Astrocyte (in vitro differentiated cells and primary cell): ENCODE data around the gene SUFU. TPM values are rescaled to one million over a fixed set of nuclear protein-coding genes. Genes with fewer than 3 reads are reported as not detected.

Source experiments
- DNase-seq: peaks from one replicate; pipeline ENCODE4 v3.0.0-alpha.2; 2010; ENCODE audit warnings: low read depth
- FAIRE-seq: peaks from 2 replicates; lab custom pipeline; 2011; peaks lifted over from hg19 to GRCh38; lab: Jason Lieb, UNC
- H2AFZ ChIP-seq: 2 replicates; pipeline ENCODE4 v1.6.0; 2012; ENCODE audit warnings: low read depth, low read length, inconsistent platforms
- H3K27ac ChIP-seq: 2 replicates; pipeline ENCODE4 v1.5.1; 2011; ENCODE audit warnings: low read depth, low read length, inconsistent platforms
- H3K27me3 ChIP-seq: 2 replicates; pipeline ENCODE4 v1.6.0; 2011; ENCODE audit warnings: low read length, inconsistent platforms; ENCODE audit not compliant: insufficient read depth
- H3K36me3 ChIP-seq: 2 replicates; pipeline ENCODE4 v1.5.1; 2011; ENCODE audit warnings: low read length, inconsistent platforms; ENCODE audit not compliant: insufficient read depth
- H3K4me1 ChIP-seq: 2 replicates; pipeline ENCODE4 v1.5.1; 2011; ENCODE audit warnings: low read length, inconsistent platforms; ENCODE audit not compliant: insufficient read depth
- H3K4me2 ChIP-seq: 2 replicates; pipeline ENCODE4 v1.6.0; 2012; ENCODE audit warnings: low read length, inconsistent platforms
- H3K4me3 ChIP-seq: 2 replicates; pipeline ENCODE4 v1.5.1; 2011; ENCODE audit warnings: low read depth, mild to moderate bottlenecking, low read length, inconsistent platforms; ENCODE audit not compliant: insufficient read depth
- H3K79me2 ChIP-seq: 2 replicates; pipeline ENCODE4 v1.6.0; 2012; ENCODE audit warnings: mild to moderate bottlenecking, low read length, inconsistent platforms; ENCODE audit not compliant: insufficient read depth
- H3K9ac ChIP-seq: 2 replicates; pipeline ENCODE4 v1.6.0; 2012; ENCODE audit warnings: mild to moderate bottlenecking, low read length, inconsistent platforms
- H3K9me3 ChIP-seq: 2 replicates; pipeline ENCODE4 v1.5.1; 2012; ENCODE audit warnings: low read depth, mild to moderate bottlenecking, low read length, inconsistent platforms; ENCODE audit not compliant: insufficient read depth
- H4K20me1 ChIP-seq: 2 replicates; pipeline ENCODE4 v1.6.0; 2012; ENCODE audit warnings: low read length, inconsistent platforms; ENCODE audit not compliant: insufficient read depth
- H3K27ac Mint-ChIP-seq: one replicate; pipeline ENCODE4 v1.8.0; 2021; ENCODE audit warnings: mild to moderate bottlenecking, mixed read lengths; ENCODE audit not compliant: unreplicated experiment
- H3K27me3 Mint-ChIP-seq: one replicate; pipeline ENCODE4 v1.8.0; 2021; ENCODE audit warnings: low read depth, mixed read lengths; ENCODE audit not compliant: unreplicated experiment
- H3K36me3 Mint-ChIP-seq: one replicate; pipeline ENCODE4 v1.8.0; 2021; ENCODE audit warnings: low read depth, mixed read lengths; ENCODE audit not compliant: unreplicated experiment
- H3K4me1 Mint-ChIP-seq: one replicate; pipeline ENCODE4 v1.8.0; 2021; ENCODE audit warnings: low read depth, mixed read lengths; ENCODE audit not compliant: unreplicated experiment
- H3K4me3 Mint-ChIP-seq: one replicate; pipeline ENCODE4 v1.8.0; 2021; ENCODE audit warnings: mild to moderate bottlenecking, moderate library complexity, mixed read lengths; ENCODE audit not compliant: unreplicated experiment
- H3K9me3 Mint-ChIP-seq: one replicate; pipeline ENCODE4 v1.8.0; 2021; ENCODE audit warnings: mild to moderate bottlenecking, mixed read lengths; ENCODE audit not compliant: unreplicated experiment
- EZH2 ChIP-seq: IDR thresholded peaks from 2 replicates; pipeline ENCODE4 v1.6.1; 2012; ENCODE audit warnings: mild to moderate bottlenecking, low read length, inconsistent platforms; ENCODE audit not compliant: insufficient read depth
- total RNA-seq: library from RNA; stranded (reverse); gene quantifications from 2 replicates; pipeline ENCODE4 v1.2.1, GENCODE V29; 2021
- TF ChIP-seq, protein P1 (sequence below): IDR thresholded peaks from 2 replicates; pipeline ENCODE4 v1.5.1; 2011; ENCODE audit warnings: low read depth, mild to moderate bottlenecking, inconsistent platforms, low read length, moderate library complexity; ENCODE audit not compliant: insufficient read depth

The SUFU gene
- total RNA-seq, 1 donor from 2014 or later: 25.8 TPM

DNA sequence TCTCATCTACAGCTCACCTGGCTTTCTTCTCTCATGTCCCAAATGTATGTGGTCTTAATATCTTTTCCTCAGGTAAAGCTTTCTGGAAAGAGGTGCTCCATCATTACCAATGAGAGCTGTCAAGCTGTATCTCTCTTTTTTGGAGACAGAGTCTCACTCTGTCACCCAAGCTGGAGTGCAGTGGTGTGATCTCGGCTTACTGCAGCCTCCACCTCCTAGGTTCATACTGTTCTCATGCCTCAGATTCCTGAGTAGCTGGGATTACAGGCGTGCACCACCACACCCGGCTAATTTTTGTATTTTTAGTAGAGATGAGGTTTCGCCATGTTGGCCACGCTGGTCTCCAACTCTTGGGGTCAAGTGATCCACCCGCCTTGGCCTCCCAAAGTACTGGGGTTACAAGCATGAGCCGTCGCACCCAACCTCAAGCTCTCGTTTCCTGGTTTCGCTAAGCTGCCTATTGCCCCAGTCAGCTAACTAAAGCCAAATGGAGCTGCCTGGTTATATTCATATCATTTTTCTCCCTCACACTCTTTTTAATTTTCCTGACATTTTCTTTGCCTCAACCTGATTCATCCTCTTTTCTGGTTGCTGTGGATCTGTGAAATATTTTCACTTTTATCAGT is 60.5 kb downstream of the SUFU start:
- Histone ChIP-seq H3K9me3 (no peaks in the 10 kb centered on the region), H3K4me1 (no peaks in the 10 kb centered on the region), H3K36me3 (no peaks in the 10 kb centered on the region), H3K4me2 (no peak overlapping the region), H4K20me1 (peaks cover 16% of the 10 kb centered on the region), H3K79me2 (no peaks in the 10 kb centered on the region), H3K9ac (no peak overlapping the region), H3K27me3 (no peaks in the 10 kb centered on the region), H3K4me3 (no peak overlapping the region), H3K27ac (no peak overlapping the region), H2AFZ (no peak overlapping the region)
- Mint-ChIP-seq H3K36me3 (peaks cover 17% of the 10 kb centered on the region), H3K9me3 (no peaks in the 10 kb centered on the region), H3K27ac (no peak overlapping the region), H3K4me3 (no peak overlapping the region), H3K27me3 (no peaks in the 10 kb centered on the region), H3K4me1 (peaks cover 4% of the 10 kb centered on the region)
- DNase-seq (no peak), FAIRE-seq (no peak)
- TF ChIP-seq, protein P1, sequence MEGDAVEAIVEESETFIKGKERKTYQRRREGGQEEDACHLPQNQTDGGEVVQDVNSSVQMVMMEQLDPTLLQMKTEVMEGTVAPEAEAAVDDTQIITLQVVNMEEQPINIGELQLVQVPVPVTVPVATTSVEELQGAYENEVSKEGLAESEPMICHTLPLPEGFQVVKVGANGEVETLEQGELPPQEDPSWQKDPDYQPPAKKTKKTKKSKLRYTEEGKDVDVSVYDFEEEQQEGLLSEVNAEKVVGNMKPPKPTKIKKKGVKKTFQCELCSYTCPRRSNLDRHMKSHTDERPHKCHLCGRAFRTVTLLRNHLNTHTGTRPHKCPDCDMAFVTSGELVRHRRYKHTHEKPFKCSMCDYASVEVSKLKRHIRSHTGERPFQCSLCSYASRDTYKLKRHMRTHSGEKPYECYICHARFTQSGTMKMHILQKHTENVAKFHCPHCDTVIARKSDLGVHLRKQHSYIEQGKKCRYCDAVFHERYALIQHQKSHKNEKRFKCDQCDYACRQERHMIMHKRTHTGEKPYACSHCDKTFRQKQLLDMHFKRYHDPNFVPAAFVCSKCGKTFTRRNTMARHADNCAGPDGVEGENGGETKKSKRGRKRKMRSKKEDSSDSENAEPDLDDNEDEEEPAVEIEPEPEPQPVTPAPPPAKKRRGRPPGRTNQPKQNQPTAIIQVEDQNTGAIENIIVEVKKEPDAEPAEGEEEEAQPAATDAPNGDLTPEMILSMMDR: no peak
- TF ChIP-seq EZH2: no peak

DNA sequence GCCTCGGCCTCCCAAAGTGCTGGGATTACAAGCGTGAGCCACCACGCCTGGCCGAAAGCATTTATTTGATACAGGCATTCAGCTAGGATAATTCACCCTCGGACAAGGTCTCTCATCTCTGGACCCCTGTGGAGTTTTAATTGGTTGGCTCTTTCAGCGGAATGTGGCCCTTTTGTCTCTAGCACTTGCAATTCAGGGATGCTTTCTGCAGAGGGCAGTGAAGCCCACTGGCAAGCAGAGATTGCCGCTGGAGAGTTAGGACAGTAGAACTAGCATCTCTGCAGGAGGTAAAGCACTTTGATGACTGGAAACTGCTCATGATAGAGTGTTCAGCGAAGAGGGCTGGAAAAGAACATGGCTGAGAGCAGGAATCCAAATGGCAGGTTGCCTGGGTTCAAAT is 62.0 kb downstream of the SUFU start:
- no peak for TF ChIP-seq EZH2
- Histone ChIP-seq H3K4me3 (no peak overlapping the region), H2AFZ (no peak overlapping the region), H3K27me3 (no peaks in the 10 kb centered on the region), H3K9ac (no peak overlapping the region), H3K79me2 (no peaks in the 10 kb centered on the region), H3K27ac (no peak overlapping the region), H3K4me1 (no peaks in the 10 kb centered on the region), H3K4me2 (no peak overlapping the region), H4K20me1 (peaks cover 14% of the 10 kb centered on the region), H3K9me3 (no peaks in the 10 kb centered on the region), H3K36me3 (no peaks in the 10 kb centered on the region)
- no peak overlapping the region for H3K4me3 Mint-ChIP-seq
- H3K4me1 Mint-ChIP-seq: no peaks in the 10 kb centered on the region
- peaks cover 14% of the 10 kb centered on the region for H3K36me3 Mint-ChIP-seq
- no peaks in the 10 kb centered on the region for H3K27me3 Mint-ChIP-seq
- H3K9me3 Mint-ChIP-seq: no peaks in the 10 kb centered on the region
- no peak for FAIRE-seq
- DNase-seq: no peak
- no peak overlapping the region for H3K27ac Mint-ChIP-seq

DNA sequence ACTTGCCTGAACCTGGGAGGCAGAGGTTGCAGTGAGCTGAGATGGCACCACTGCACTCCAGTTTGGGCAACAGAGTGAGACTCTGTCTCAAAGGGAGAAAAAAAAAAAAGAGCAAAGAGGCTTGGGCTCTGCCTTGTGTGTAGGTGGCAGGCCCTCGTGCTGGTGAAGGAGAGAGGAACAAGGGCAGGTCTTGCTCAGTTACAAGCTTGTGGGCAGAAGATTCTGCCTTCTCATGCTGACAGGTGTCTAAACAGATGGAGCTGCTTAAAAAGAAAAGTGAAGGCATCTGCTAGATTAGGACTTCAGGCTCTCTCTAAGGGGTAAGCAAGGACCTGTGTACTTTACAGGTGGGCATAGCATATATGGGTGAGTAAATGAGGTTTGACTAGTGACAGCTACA is 75.0 kb downstream of the SUFU start:
- Histone ChIP-seq H3K27me3 (no peaks in the 10 kb centered on the region), H3K4me1 (peaks cover 9% of the 10 kb centered on the region), H2AFZ (no peak overlapping the region), H3K79me2 (no peaks in the 10 kb centered on the region), H3K36me3 (no peaks in the 10 kb centered on the region), H3K27ac (no peak overlapping the region), H4K20me1 (peaks cover 39% of the 10 kb centered on the region), H3K9ac (no peak overlapping the region), H3K4me2 (no peak overlapping the region), H3K4me3 (no peak overlapping the region), H3K9me3 (no peaks in the 10 kb centered on the region)
- Mint-ChIP-seq H3K27me3 (no peaks in the 10 kb centered on the region), H3K4me1 (peaks cover 26% of the 10 kb centered on the region), H3K27ac (no peak overlapping the region), H3K36me3 (peaks cover 3% of the 10 kb centered on the region), H3K4me3 (no peak overlapping the region), H3K9me3 (no peaks in the 10 kb centered on the region)
- DNase-seq (no peak), FAIRE-seq (no peak)
- TF ChIP-seq EZH2: no peak
- TF ChIP-seq, protein P1: no peak
